DOHH2 (cell line): ENCODE data around the gene CFAP58.

Source experiments
- H3F3A ChIP-seq: fragments of 200-600 bp; sonication (generic), shearing (Covaris generic); 2 replicates; pipeline ENCODE4 v1.6.0; 2016; ENCODE audit warnings: antibody characterized with exemption, mild to moderate bottlenecking; ENCODE audit not compliant: control insufficient read depth, insufficient read depth
- H3K27ac ChIP-seq: fragments of 200-600 bp; sonication (generic); 2 replicates; pipeline ENCODE4 v1.5.1; 2014; ENCODE audit warnings: low read depth, mild to moderate bottlenecking, low read length, moderate library complexity
- H3K27me3 ChIP-seq: fragments of 200-600 bp; sonication (generic); 2 replicates; pipeline ENCODE4 v1.6.1; 2014; ENCODE audit warnings: mild to moderate bottlenecking, low read length, mixed read lengths; ENCODE audit not compliant: control insufficient read depth
- H3K36me3 ChIP-seq: fragments of 200-600 bp; sonication (generic); 2 replicates; pipeline ENCODE4 v1.6.1; 2014; ENCODE audit warnings: mild to moderate bottlenecking, low read length, moderate library complexity, mixed read lengths; ENCODE audit not compliant: control insufficient read depth
- H3K4me1 ChIP-seq: fragments of 200-600 bp; sonication (generic); 2 replicates; pipeline ENCODE4 v1.6.1; 2014; ENCODE audit warnings: mild to moderate bottlenecking, low read length, mixed read lengths; ENCODE audit not compliant: control insufficient read depth
- H3K4me2 ChIP-seq: fragments of 200-600 bp; sonication (generic); 2 replicates; pipeline ENCODE4 v1.6.0; 2014; ENCODE audit warnings: mild to moderate bottlenecking, low read length, moderate library complexity
- H3K4me3 ChIP-seq: fragments of 200-600 bp; sonication (generic); 2 replicates; pipeline ENCODE4 v1.5.1; 2014; ENCODE audit warnings: mild to moderate bottlenecking, low read length, mixed read lengths
- H3K79me2 ChIP-seq: fragments of 200-600 bp; sonication (generic); 2 replicates; pipeline ENCODE4 v1.6.1; 2014; ENCODE audit warnings: mild to moderate bottlenecking, low read length, mixed read lengths; ENCODE audit not compliant: control insufficient read depth
- H3K9me2 ChIP-seq: fragments of 200-600 bp; sonication (generic); replicated peaks from 2 replicates; pipeline ENCODE4 v1.6.1; 2014; ENCODE audit warnings: mild to moderate bottlenecking, low read length, mixed read lengths; ENCODE audit not compliant: control insufficient read depth
- H3K9me3 ChIP-seq: fragments of 200-600 bp; sonication (generic); 2 replicates; pipeline ENCODE4 v1.6.1; 2014; ENCODE audit warnings: antibody characterized with exemption, low read length, mixed read lengths; ENCODE audit not compliant: control insufficient read depth, insufficient read depth
- H4K20me1 ChIP-seq: fragments of 200-600 bp; sonication (generic); 2 replicates; pipeline ENCODE4 v1.6.0; 2014; ENCODE audit warnings: low read depth, mild to moderate bottlenecking, antibody characterized with exemption, low read length, moderate library complexity; ENCODE audit not compliant: control insufficient read depth, insufficient read depth
- EZH2phosphoT487 ChIP-seq: fragments of 200-600 bp; sonication (generic); IDR thresholded peaks from 2 replicates; pipeline ENCODE4 v1.6.1; 2017; ENCODE audit warnings: borderline replicate concordance, mild to moderate bottlenecking, antibody characterized with exemption, low read length, moderate library complexity, mixed read lengths
- TF ChIP-seq, protein P1 (sequence below): fragments of 200-600 bp; sonication (generic); IDR thresholded peaks from one replicate; pipeline ENCODE4 v1.5.1; 2014; ENCODE audit warnings: antibody characterized with exemption, mild to moderate bottlenecking, low read depth, low read length; ENCODE audit not compliant: poor library complexity, severe bottlenecking

Gene CFAP58, protein sequence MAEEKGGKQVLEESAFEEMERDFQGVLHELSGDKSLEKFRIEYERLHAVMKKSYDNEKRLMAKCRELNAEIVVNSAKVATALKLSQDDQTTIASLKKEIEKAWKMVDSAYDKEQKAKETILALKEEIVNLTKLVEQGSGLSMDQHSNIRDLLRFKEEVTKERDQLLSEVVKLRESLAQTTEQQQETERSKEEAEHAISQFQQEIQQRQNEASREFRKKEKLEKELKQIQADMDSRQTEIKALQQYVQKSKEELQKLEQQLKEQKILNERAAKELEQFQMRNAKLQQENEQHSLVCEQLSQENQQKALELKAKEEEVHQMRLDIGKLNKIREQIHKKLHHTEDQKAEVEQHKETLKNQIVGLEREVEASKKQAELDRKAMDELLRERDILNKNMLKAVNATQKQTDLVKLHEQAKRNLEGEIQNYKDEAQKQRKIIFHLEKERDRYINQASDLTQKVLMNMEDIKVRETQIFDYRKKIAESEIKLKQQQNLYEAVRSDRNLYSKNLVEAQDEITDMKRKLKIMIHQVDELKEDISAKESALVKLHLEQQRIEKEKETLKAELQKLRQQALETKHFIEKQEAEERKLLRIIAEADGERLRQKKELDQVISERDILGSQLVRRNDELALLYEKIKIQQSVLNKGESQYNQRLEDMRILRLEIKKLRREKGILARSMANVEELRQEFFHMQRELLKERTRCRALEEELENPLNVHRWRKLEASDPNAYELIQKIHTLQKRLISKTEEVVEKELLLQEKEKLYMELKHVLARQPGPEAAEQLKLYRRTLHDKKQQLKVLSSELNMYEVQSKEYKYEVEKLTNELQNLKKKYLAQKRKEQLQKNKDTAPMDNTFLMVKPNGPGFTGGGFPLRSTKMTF

DNA sequence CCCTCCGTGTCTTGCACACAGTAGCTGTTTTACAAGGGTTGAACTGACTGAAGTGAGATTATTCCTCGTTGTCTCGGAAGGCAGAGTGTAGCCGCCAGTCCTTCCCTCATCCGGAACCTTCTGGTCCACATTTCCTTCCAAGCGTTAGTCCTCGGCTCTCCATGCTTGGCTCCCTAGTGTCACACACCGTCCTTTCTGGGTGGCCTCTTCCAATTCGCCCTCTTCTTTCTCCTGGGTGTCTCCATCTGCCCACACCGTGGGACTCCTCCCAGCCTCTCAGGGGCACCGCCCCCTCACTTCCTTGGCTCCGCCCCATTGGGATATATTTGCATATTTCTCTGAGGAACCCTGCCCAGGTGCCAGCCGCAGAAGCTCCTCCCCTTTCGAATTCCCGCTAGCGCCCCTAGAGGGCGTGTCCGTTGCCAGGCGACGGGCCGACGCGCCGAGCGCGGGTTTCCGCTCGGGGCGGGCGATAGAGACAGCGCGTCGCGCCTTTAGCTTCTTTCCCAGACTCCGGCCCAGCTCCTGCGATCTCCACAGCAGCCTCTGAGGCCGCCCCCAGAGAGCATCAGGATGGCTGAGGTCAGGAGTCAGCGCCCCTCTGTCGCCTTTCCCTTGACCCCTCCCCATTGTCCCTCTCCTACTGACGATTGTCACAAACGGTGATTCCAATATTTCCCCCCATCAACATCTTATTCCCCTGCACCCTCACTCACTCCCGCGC is at the start of gene CFAP58:
CFAP58 (plus strand) TSS at position 509 of the 724 bp plus-strand sequence; CDS start at position 574, 65 bp downstream.
- Histone ChIP-seq H3K9me2 (no peaks in the 10 kb centered on the region), H3K9me3 (no peaks in the 10 kb centered on the region), H3K27ac (no peak within 1 kb of the TSS), H3F3A (peaks cover 3% of the 10 kb centered on the region; the same call in 1 of the 2 replicates), H3K4me1 (peaks cover 31% of the 10 kb centered on the region), H3K36me3 (no peaks in the 10 kb centered on the region), H3K4me2 (peak within 1 kb of the TSS; percentile 63), H3K27me3 (peaks cover 26% of the 10 kb centered on the region), H3K4me3 (peak within 1 kb of the TSS; percentile 65), H4K20me1 (no peaks in the 10 kb centered on the region), H3K79me2 (no peaks in the 10 kb centered on the region)
- TF ChIP-seq, protein P1, sequence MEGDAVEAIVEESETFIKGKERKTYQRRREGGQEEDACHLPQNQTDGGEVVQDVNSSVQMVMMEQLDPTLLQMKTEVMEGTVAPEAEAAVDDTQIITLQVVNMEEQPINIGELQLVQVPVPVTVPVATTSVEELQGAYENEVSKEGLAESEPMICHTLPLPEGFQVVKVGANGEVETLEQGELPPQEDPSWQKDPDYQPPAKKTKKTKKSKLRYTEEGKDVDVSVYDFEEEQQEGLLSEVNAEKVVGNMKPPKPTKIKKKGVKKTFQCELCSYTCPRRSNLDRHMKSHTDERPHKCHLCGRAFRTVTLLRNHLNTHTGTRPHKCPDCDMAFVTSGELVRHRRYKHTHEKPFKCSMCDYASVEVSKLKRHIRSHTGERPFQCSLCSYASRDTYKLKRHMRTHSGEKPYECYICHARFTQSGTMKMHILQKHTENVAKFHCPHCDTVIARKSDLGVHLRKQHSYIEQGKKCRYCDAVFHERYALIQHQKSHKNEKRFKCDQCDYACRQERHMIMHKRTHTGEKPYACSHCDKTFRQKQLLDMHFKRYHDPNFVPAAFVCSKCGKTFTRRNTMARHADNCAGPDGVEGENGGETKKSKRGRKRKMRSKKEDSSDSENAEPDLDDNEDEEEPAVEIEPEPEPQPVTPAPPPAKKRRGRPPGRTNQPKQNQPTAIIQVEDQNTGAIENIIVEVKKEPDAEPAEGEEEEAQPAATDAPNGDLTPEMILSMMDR, result peak; percentile 63
- TF ChIP-seq EZH2phosphoT487, result no peak

DNA sequence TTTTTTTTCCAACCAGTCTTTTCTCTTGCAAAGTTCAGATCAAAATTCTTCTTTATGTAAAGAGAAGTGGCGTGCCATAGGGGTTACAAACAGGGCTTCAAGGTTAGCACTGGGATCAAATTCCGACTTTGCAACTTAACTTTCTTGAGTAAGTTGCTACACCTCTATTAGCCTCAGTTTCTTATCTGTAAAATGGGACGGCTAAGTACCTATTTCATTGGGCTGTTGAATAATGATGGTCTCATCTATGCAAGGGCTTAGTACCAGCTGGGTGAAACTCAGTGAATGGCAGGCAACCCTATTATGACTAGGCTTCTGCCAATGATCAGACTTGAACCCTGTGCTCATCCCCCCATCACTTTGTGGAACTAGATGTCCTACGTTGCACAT is 49.3 kb upstream of the CFAP58 start:
- peaks cover 7% of the 10 kb centered on the region for H3K27me3 ChIP-seq
- no peak overlapping the region for H3K4me3 ChIP-seq
- no peaks in the 10 kb centered on the region for H4K20me1 ChIP-seq
- no peaks in the 10 kb centered on the region for H3K9me2 ChIP-seq
- no peaks in the 10 kb centered on the region for H3K36me3 ChIP-seq
- H3F3A ChIP-seq, result no peaks in the 10 kb centered on the region; the same call in 1 of the 2 replicates
- H3K27ac ChIP-seq, result no peak overlapping the region
- no peak for TF ChIP-seq EZH2phosphoT487
- TF ChIP-seq, protein P1, result no peak
- no peaks in the 10 kb centered on the region for H3K79me2 ChIP-seq
- H3K9me3 ChIP-seq, result no peaks in the 10 kb centered on the region
- no peaks in the 10 kb centered on the region for H3K4me1 ChIP-seq
- H3K4me2 ChIP-seq, result no peak overlapping the region

DNA sequence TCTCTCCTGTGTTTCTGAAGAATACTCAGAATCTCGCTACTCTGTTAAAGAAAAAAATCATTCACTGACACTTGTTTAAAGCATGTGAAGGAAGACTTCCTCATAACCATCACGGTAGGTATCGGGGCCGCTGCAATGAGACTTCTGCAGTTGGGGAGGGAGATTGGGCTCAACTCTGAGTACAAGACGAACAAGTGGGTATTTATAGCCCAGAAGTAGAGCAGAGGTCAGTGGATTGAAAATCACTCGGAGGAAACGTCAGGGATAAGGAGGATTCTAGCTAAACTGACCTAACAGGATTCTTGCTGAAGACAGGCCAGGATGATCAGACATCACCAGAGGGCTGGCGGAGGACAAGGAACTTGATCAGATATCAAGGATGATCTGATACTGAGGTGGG is 48.7 kb upstream of the CFAP58 start:
- H3K27me3 ChIP-seq, result peaks cover 7% of the 10 kb centered on the region
- H4K20me1 ChIP-seq, result no peaks in the 10 kb centered on the region
- no peak overlapping the region for H3K27ac ChIP-seq
- no peak overlapping the region for H3K4me3 ChIP-seq
- no peaks in the 10 kb centered on the region for H3K36me3 ChIP-seq
- H3K9me3 ChIP-seq, result no peaks in the 10 kb centered on the region
- H3K4me2 ChIP-seq, result no peak overlapping the region
- no peaks in the 10 kb centered on the region; the same call in 1 of the 2 replicates for H3F3A ChIP-seq
- no peaks in the 10 kb centered on the region for H3K79me2 ChIP-seq
- no peak for TF ChIP-seq EZH2phosphoT487
- TF ChIP-seq, protein P1, result no peak
- H3K9me2 ChIP-seq, result no peaks in the 10 kb centered on the region
- no peaks in the 10 kb centered on the region for H3K4me1 ChIP-seq
